Stomach smooth muscle (tissue), 2 donors: ENCODE data around the gene GCNA.
A peak's percentile ranks its signal among the peaks of the same experiment; 100 is the strongest.
"Not testable (repeated sequence)": the region's sequence is repeated elsewhere in the genome, so short reads cannot be mapped to it uniquely, and the experiment has no call there.

ENCODE experiments used
- H3K27ac ChIP-seq: one replicate; pipeline ENCODE4 v1.7.0; 2013; ENCODE audit warnings: mild to moderate bottlenecking, low read length, inconsistent platforms
- H3K27me3 ChIP-seq, 2 donors: one replicate each; pipeline ENCODE4 v1.7.0; 2013; ENCODE audit warnings: low read length in 2 of 2; ENCODE audit not compliant: insufficient read depth in 2 of 2, control insufficient read depth in 1 of 2
- H3K36me3 ChIP-seq, 2 donors: one replicate each; pipeline ENCODE4 v1.7.0; 2013; ENCODE audit warnings: low read length in 2 of 2; ENCODE audit not compliant: control insufficient read depth in 2 of 2, insufficient read depth in 2 of 2
- H3K4me1 ChIP-seq: one replicate; pipeline ENCODE4 v1.7.0; 2013; ENCODE audit warnings: low read length; ENCODE audit not compliant: control insufficient read depth, insufficient read depth
- H3K4me3 ChIP-seq, 2 donors: one replicate each; pipeline ENCODE4 v1.7.0; 2013; ENCODE audit warnings: low read length in 2 of 2
- H3K9ac ChIP-seq, 2 donors: one replicate each; pipeline ENCODE4 v1.7.0; 2013; ENCODE audit warnings: low read length in 2 of 2, mild to moderate bottlenecking in 1 of 2
- H3K9me3 ChIP-seq, 2 donors: one replicate each; pipeline ENCODE4 v1.7.0; 2013; ENCODE audit warnings: low read length in 2 of 2; ENCODE audit not compliant: control insufficient read depth in 2 of 2
- donor health status: healthy.
- donor health status: Pancreatic carcinoma.

The GCNA gene

GRCh38 chrX:71638409-71638808, 60.2 kb downstream of the GCNA start:
- Histone ChIP-seq H3K36me3 (no peaks in the 10 kb centered on the region), H3K27ac (peak overlapping the region; percentile 53), H3K9ac (no peak overlapping the region), H3K9me3 (no peaks in the 10 kb centered on the region), H3K4me3 (no peak overlapping the region), H3K4me1 (peaks cover 8% of the 10 kb centered on the region), H3K27me3 (peaks cover 0 to 7% of the 10 kb centered on the region in 2 donors)

- Histone ChIP-seq H3K27me3 (peaks cover 0 to 6% of the 10 kb centered on the region in 2 donors), H3K9ac (no peak overlapping the region), H3K4me1 (peaks cover 8% of the 10 kb centered on the region), H3K4me3 (no peak overlapping the region), H3K36me3 (no peaks in the 10 kb centered on the region), H3K27ac (no peak overlapping the region), H3K9me3 (no peaks in the 10 kb centered on the region)
These were observed 61.8 kb downstream of the GCNA start for GRCh38 chrX:71640002-71640401.

- not testable (repeated sequence) for H3K4me3 ChIP-seq, H3K9ac ChIP-seq, H3K27ac ChIP-seq, H3K9me3 ChIP-seq, H3K36me3 ChIP-seq, H3K4me1 ChIP-seq, H3K27me3 ChIP-seq
These were observed 66.2 kb downstream of the GCNA start for GRCh38 chrX:71644406-71644805.

- H3K27ac ChIP-seq = no peak overlapping the region
- no peaks in the 10 kb centered on the region for H3K9me3 ChIP-seq
These were observed 72.2 kb downstream of the GCNA start for GRCh38 chrX:71650333-71650969.

GRCh38 chrX:71652405-71652804, 74.2 kb downstream of the GCNA start:
- no peak overlapping the region for H3K4me3 ChIP-seq
- H3K9ac ChIP-seq = no peak overlapping the region
- H3K36me3 ChIP-seq = no peaks in the 10 kb centered on the region
- H3K4me1 ChIP-seq = no peaks in the 10 kb centered on the region
- peaks cover 0 to 2% of the 10 kb centered on the region in 2 donors for H3K27me3 ChIP-seq
- no peak overlapping the region for H3K27ac ChIP-seq
- no peaks in the 10 kb centered on the region for H3K9me3 ChIP-seq

More at GRCh38 chrX:71650333-71650969, 72.2 kb downstream of the GCNA start:
- peaks cover 0 to 2% of the 10 kb centered on the region in 2 donors for H3K27me3 ChIP-seq
- no peak overlapping the region for H3K4me3 ChIP-seq
- no peaks in the 10 kb centered on the region for H3K4me1 ChIP-seq
- no peak overlapping the region for H3K9ac ChIP-seq
- no peaks in the 10 kb centered on the region for H3K36me3 ChIP-seq

GRCh38 chrX:71653344-71653743, 75.1 kb downstream of the GCNA start:
- no peaks in the 10 kb centered on the region for H3K4me1 ChIP-seq
- H3K4me3 ChIP-seq = no peak overlapping the region
- no peaks in the 10 kb centered on the region for H3K36me3 ChIP-seq
- no peak overlapping the region for H3K9ac ChIP-seq
- no peaks in the 10 kb centered on the region for H3K9me3 ChIP-seq
- H3K27me3 ChIP-seq = peaks cover 0 to 2% of the 10 kb centered on the region in 2 donors
- no peak overlapping the region for H3K27ac ChIP-seq

GRCh38 chrX:71657267-71657666, 79.0 kb downstream of the GCNA start:
- H3K4me3 ChIP-seq = no peak overlapping the region
- H3K27ac ChIP-seq = no peak overlapping the region
- H3K27me3 ChIP-seq = peaks cover 0 to 9% of the 10 kb centered on the region in 2 donors
- H3K9me3 ChIP-seq = no peaks in the 10 kb centered on the region
- no peaks in the 10 kb centered on the region for H3K4me1 ChIP-seq
- no peaks in the 10 kb centered on the region for H3K36me3 ChIP-seq
- H3K9ac ChIP-seq = no peak overlapping the region

- Histone ChIP-seq H3K27me3 (peaks cover 0 to 13% of the 10 kb centered on the region in 2 donors), H3K4me1 (no peaks in the 10 kb centered on the region), H3K9ac (no peak overlapping the region), H3K36me3 (no peaks in the 10 kb centered on the region), H3K27ac (no peak overlapping the region), H3K4me3 (no peak overlapping the region), H3K9me3 (no peaks in the 10 kb centered on the region)
These were observed 81.1 kb downstream of the GCNA start for GRCh38 chrX:71659342-71659741.

- Histone ChIP-seq H3K27me3 (peaks cover 0 to 13% of the 10 kb centered on the region in 2 donors), H3K4me3 (no peak overlapping the region), H3K4me1 (no peaks in the 10 kb centered on the region), H3K36me3 (no peaks in the 10 kb centered on the region), H3K9me3 (no peaks in the 10 kb centered on the region), H3K27ac (no peak overlapping the region), H3K9ac (no peak overlapping the region)
These were observed 81.7 kb downstream of the GCNA start for GRCh38 chrX:71659959-71660358.

GRCh38 chrX:71660562-71661416, 82.6 kb downstream of the GCNA start:
- Histone ChIP-seq H3K27me3 (peaks cover 0 to 13% of the 10 kb centered on the region in 2 donors), H3K27ac (no peak overlapping the region), H3K9me3 (no peaks in the 10 kb centered on the region), H3K4me1 (no peaks in the 10 kb centered on the region), H3K36me3 (no peaks in the 10 kb centered on the region), H3K9ac (no peak overlapping the region), H3K4me3 (no peak overlapping the region)

GRCh38 chrX:71661919-71662318, 83.7 kb downstream of the GCNA start:
- Histone ChIP-seq H3K27ac (no peak overlapping the region), H3K9me3 (no peaks in the 10 kb centered on the region), H3K27me3 (peaks cover 0 to 13% of the 10 kb centered on the region in 2 donors), H3K9ac (no peak overlapping the region), H3K4me1 (no peaks in the 10 kb centered on the region), H3K4me3 (no peak overlapping the region), H3K36me3 (no peaks in the 10 kb centered on the region)
